DOHH2 (cell line): ENCODE measurements around the gene RNF150.

Source experiments
- EZH2phosphoT487 ChIP-seq: fragments of 200-600 bp; sonication (generic); IDR thresholded peaks from 2 replicates; pipeline ENCODE4 v1.6.1; 2017; ENCODE audit warnings: borderline replicate concordance, mild to moderate bottlenecking, antibody characterized with exemption, low read length, moderate library complexity, mixed read lengths
- TF ChIP-seq, protein P1 (sequence below): fragments of 200-600 bp; sonication (generic); IDR thresholded peaks from one replicate; pipeline ENCODE4 v1.5.1; 2014; ENCODE audit warnings: antibody characterized with exemption, mild to moderate bottlenecking, low read depth, low read length; ENCODE audit not compliant: poor library complexity, severe bottlenecking

DNA sequence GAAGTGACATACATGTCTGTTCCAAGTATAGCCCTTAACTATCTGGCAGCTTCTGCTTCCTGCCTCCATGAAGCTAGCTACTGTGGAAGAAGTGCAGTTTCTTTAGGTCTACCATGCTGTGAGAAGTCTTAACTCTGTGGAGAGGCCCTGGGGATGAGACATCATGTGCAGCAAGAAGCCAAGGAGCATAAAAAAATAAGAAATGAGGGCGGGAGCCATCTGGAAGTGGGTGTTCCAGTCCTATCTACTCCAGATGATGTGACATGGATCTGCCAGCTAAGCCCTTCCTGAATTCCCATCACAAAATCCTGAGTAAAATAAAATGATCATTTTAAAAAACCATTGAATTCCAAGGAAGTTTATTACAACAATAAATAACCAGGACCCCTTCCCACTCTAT, 289.2 kb downstream of the RNF150 start:
- TF ChIP-seq, protein P1, sequence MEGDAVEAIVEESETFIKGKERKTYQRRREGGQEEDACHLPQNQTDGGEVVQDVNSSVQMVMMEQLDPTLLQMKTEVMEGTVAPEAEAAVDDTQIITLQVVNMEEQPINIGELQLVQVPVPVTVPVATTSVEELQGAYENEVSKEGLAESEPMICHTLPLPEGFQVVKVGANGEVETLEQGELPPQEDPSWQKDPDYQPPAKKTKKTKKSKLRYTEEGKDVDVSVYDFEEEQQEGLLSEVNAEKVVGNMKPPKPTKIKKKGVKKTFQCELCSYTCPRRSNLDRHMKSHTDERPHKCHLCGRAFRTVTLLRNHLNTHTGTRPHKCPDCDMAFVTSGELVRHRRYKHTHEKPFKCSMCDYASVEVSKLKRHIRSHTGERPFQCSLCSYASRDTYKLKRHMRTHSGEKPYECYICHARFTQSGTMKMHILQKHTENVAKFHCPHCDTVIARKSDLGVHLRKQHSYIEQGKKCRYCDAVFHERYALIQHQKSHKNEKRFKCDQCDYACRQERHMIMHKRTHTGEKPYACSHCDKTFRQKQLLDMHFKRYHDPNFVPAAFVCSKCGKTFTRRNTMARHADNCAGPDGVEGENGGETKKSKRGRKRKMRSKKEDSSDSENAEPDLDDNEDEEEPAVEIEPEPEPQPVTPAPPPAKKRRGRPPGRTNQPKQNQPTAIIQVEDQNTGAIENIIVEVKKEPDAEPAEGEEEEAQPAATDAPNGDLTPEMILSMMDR = no peak
- no peak for TF ChIP-seq EZH2phosphoT487
